ENCODE data around the gene SFSWAP.

The SFSWAP gene

GRCh38 chr12:131785763-131786330 lies 75.0 kb downstream of the SFSWAP start:
- in situ Hi-C loops (cut with HindIII; ENCODE audit: low sequenced_read_pairs): no loop called here

- in situ Hi-C loops (cut with HindIII; ENCODE audit: low sequenced_read_pairs): no loop called here
Observed at GRCh38 chr12:131786331-131786730, 75.4 kb downstream of the SFSWAP start.

GRCh38 chr12:131787143-131787660 lies 76.3 kb downstream of the SFSWAP start:
- in situ Hi-C loops (cut with HindIII; ENCODE audit: low sequenced_read_pairs): no loop called here

GRCh38 chr12:131788070-131788469 lies 77.2 kb downstream of the SFSWAP start:
- in situ Hi-C loops (cut with HindIII; ENCODE audit: low sequenced_read_pairs): no loop called here

GRCh38 chr12:131789638-131790037 lies 78.7 kb downstream of the SFSWAP start:
- in situ Hi-C loops (cut with HindIII; ENCODE audit: low sequenced_read_pairs): no loop called here

- in situ Hi-C loops (cut with HindIII; ENCODE audit: low sequenced_read_pairs): no loop called here
Observed at GRCh38 chr12:131793243-131794022, 82.5 kb downstream of the SFSWAP start.

- in situ Hi-C loops (cut with HindIII; ENCODE audit: low sequenced_read_pairs): no loop called here
Observed at GRCh38 chr12:131794061-131794460, 83.2 kb downstream of the SFSWAP start.

GRCh38 chr12:131794573-131794972 lies 83.7 kb downstream of the SFSWAP start:
- in situ Hi-C loops (cut with HindIII; ENCODE audit: low sequenced_read_pairs): no loop called here

GRCh38 chr12:131795064-131795463 lies 84.2 kb downstream of the SFSWAP start:
- in situ Hi-C loops (cut with HindIII; ENCODE audit: low sequenced_read_pairs): no loop called here

GRCh38 chr12:131795690-131796410 lies 85.0 kb downstream of the SFSWAP start:
- in situ Hi-C loops (cut with HindIII; ENCODE audit: low sequenced_read_pairs): no loop called here

- in situ Hi-C loops (cut with HindIII; ENCODE audit: low sequenced_read_pairs): no loop called here
Observed at GRCh38 chr12:131796411-131796736, 85.5 kb downstream of the SFSWAP start.

- in situ Hi-C loops (cut with HindIII; ENCODE audit: low sequenced_read_pairs): no loop called here
Observed at GRCh38 chr12:131796754-131797587, 86.1 kb downstream of the SFSWAP start.

- in situ Hi-C loops (cut with HindIII; ENCODE audit: low sequenced_read_pairs): no loop called here
Observed at GRCh38 chr12:131797588-131797934, 86.7 kb downstream of the SFSWAP start.

- in situ Hi-C loops (cut with HindIII; ENCODE audit: low sequenced_read_pairs): no loop called here
Observed at GRCh38 chr12:131799195-131799594, 88.3 kb downstream of the SFSWAP start.

- in situ Hi-C loops (cut with HindIII; ENCODE audit: low sequenced_read_pairs): no loop called here
Observed at GRCh38 chr12:131799828-131800593, 89.1 kb downstream of the SFSWAP start.

- in situ Hi-C loops (cut with HindIII; ENCODE audit: low sequenced_read_pairs): no loop called here
Observed at GRCh38 chr12:131800594-131801135, 89.8 kb downstream of the SFSWAP start.

- in situ Hi-C loops (cut with HindIII; ENCODE audit: low sequenced_read_pairs): no loop called here
Observed at GRCh38 chr12:131801254-131801866, 90.5 kb downstream of the SFSWAP start.

GRCh38 chr12:131803961-131804521 lies 93.2 kb downstream of the SFSWAP start:
- in situ Hi-C loops (cut with HindIII; ENCODE audit: low sequenced_read_pairs): no loop called here

- in situ Hi-C loops (cut with HindIII; ENCODE audit: low sequenced_read_pairs): no loop called here
Observed at GRCh38 chr12:131805421-131805820, 94.5 kb downstream of the SFSWAP start.
